ENCODE data around the gene TRABD2B.

TRABD2B gene

DNA sequence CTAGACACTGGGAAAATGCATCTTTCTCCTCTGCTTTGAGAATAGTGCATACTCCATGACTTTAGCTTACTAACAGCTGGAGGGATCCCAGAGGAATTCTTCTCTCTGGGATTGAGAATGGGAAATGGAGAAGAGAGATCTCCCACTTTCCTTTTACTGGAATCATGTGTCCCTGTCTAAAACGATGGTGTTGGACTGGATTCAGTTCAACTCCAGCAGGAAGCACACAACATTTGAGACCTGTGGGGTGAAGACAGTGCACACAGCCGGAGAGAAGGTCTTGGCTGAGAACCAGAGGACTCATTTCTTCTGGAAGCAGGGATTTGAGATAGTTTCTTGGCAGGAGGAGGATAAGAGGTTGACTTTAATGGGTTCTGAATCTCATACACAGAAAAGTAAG is 58.7 kb downstream of the TRABD2B start:
- H3K9me3 ChIP-seq (replicated peaks in 1 of 11): no peaks in the 10 kb centered on the region; a peak in 1 of 22 replicates
- no peaks in the 10 kb centered on the region for H3K4me1 ChIP-seq
- no peaks in the 10 kb centered on the region for H3K27me3 ChIP-seq
- no peak for TF ChIP-seq Cebpa-rat (IDR thresholded peaks at IDR 0.05)
- H4K20me1 ChIP-seq: no peaks in the 10 kb centered on the region
- H3K4me3 ChIP-seq: no peak overlapping the region
- no peaks in the 10 kb centered on the region for H3K36me3 ChIP-seq
- no peak overlapping the region for H3K9ac ChIP-seq
- H3K4me2 ChIP-seq: no peak overlapping the region
- no peak overlapping the region for H3K27ac ChIP-seq

DNA sequence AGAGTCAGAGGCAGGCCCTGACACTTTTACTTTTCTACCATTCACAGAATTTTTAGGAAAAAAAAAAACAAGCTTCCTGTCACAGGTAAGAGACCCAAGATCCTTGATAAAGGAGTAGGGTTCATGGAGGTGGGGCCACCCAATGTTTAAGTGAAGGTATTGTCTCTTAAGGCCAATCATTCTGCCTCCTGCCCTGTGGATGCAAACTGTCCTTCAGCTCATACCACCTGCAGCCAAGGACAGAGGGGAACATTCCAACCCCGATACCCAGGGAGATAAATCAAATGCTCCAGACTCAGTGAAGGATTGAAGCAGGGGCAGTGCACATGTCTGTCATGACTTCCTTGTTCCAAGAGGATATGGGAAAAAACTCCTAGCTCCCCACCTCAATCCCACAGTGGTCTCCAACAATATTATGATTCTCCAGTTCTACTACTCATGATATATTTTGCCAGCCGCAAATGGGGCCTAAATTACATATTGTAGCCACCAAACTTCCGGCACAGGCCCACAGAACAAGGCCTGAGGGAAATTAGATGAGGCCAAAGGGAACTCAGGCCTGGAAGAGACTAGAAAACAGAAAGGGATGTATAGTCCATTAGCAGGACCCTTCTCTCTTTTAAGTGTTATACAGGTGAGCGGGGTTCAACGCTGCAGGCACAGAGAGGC is 59.5 kb downstream of the TRABD2B start:
- Histone ChIP-seq H3K4me3 (no peak overlapping the region), H3K36me3 (no peaks in the 10 kb centered on the region), H3K4me1 (no peaks in the 10 kb centered on the region), H3K4me2 (no peak overlapping the region), H3K27ac (no peak overlapping the region), H3K9ac (no peak overlapping the region), H3K9me3 (replicated peaks in 1 of 11) (no peaks in the 10 kb centered on the region; a peak in 1 of 22 replicates), H3K27me3 (no peaks in the 10 kb centered on the region), H4K20me1 (no peaks in the 10 kb centered on the region)
- TF ChIP-seq Cebpa-rat (IDR thresholded peaks at IDR 0.05): no peak

DNA sequence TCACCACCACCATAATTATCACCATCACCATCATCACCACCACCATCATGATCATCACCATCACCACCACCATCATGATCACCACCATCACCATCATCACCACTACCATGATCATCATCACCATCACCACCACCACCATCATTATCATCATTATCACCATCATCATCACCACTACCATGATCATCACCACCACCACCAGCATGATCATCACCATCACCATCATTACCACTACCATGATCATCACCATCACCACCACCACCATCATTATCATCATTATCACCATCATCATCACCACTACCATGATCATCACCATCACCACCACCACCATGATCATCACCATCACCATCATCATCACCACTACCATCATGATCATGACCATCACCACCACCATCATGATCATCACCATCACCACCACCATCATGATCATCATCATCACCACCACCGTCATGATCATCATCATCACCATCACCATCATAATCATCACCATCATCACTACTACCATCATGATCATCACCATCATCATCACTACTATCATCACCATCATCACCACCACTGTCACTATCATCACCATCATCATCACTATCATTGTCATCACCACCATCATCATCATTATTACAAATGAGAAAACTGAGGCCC is 60.2 kb downstream of the TRABD2B start:
- no peak overlapping the region for H3K27ac ChIP-seq
- no peaks in the 10 kb centered on the region for H3K36me3 ChIP-seq
- no peak overlapping the region for H3K4me3 ChIP-seq
- no peaks in the 10 kb centered on the region for H3K4me1 ChIP-seq
- no peaks in the 10 kb centered on the region for H4K20me1 ChIP-seq
- H3K9ac ChIP-seq: no peak overlapping the region
- TF ChIP-seq Cebpa-rat (IDR thresholded peaks at IDR 0.05): no peak
- H3K4me2 ChIP-seq: no peak overlapping the region
- no peaks in the 10 kb centered on the region; a peak in 1 of 22 replicates for H3K9me3 ChIP-seq (replicated peaks in 1 of 11)
- H3K27me3 ChIP-seq: no peaks in the 10 kb centered on the region

DNA sequence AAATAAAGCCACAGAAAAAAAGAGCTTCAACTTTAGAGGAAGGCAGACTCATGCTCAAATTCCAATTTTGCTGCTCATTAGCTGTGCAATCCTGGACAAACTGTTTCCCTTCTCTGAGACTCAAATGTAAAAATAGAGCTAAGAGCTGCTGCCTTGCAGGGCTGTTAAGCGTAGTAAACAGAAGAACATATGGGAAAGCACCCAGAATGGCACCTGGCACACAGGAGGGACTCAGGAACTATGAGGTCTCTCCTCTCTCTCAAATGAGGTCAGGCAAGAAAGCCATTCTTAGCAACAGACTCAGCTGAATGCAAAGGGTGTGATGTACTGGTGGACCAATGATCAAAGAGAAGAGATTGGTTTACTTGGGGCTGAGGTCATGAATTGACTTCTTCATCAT is 61.3 kb downstream of the TRABD2B start:
- Histone ChIP-seq H3K4me2 (no peak overlapping the region), H3K27ac (no peak overlapping the region), H3K36me3 (no peaks in the 10 kb centered on the region), H3K4me3 (no peak overlapping the region), H3K9me3 (replicated peaks in 1 of 11) (no peaks in the 10 kb centered on the region; a peak in 1 of 22 replicates), H3K27me3 (no peaks in the 10 kb centered on the region), H3K9ac (no peak overlapping the region), H3K4me1 (no peaks in the 10 kb centered on the region), H4K20me1 (no peaks in the 10 kb centered on the region)
- no peak for TF ChIP-seq Cebpa-rat (IDR thresholded peaks at IDR 0.05)

DNA sequence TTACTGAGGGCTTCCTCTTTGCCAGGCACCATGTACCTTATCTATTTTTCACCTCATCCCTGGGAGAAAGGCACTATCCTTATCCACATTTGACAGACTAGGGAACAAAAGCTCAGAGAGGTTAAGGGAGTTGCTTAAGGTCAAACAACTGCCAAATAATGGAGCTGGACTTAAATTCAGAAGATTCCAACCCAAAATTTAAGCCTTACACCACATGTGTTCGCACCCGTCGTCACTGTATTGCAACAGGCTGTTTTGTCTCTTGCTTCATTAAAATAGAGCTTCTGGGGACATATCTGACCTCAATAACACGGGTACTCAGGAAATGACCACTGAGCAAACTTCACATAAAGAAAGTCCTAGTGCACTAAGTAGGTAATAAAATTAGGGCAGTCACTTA is 62.0 kb downstream of the TRABD2B start:
- no peak for TF ChIP-seq Cebpa-rat (IDR thresholded peaks at IDR 0.05)
- Histone ChIP-seq H3K4me1 (no peaks in the 10 kb centered on the region), H3K4me2 (no peak overlapping the region), H3K36me3 (no peaks in the 10 kb centered on the region), H4K20me1 (no peaks in the 10 kb centered on the region), H3K9me3 (replicated peaks in 1 of 11) (no peaks in the 10 kb centered on the region; a peak in 1 of 22 replicates), H3K9ac (no peak overlapping the region), H3K4me3 (no peak overlapping the region), H3K27me3 (no peaks in the 10 kb centered on the region), H3K27ac (no peak overlapping the region)

DNA sequence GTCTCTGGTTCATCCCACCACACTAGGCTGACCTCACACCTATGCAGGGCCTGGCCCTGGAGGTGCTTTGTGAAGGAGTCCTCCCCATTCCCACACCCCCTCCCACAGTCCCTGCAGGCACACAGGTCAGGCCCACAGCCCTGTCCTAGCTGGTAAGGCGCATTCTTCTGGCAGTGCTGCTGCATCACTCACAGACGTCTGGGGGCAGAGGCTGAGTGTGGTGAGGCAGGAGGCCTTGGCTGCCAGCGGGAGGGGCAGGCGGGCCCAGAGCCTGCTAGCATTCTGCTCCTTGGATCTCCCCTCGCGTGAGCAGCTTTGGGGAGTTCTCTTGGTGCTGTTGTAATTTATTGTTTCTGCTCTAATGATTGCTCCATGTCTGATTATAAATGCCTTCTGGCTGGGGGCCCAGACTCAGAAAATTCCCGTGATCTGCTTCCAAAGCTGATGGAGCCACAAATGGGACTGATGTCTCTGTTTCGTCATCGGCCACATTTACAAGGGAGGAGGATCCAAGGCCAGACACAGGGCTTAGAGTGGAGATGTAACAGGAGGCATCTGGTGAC is 62.9 kb downstream of the TRABD2B start:
- no peak for TF ChIP-seq Cebpa-rat (IDR thresholded peaks at IDR 0.05)
- Histone ChIP-seq H3K4me2 (no peak overlapping the region), H3K4me3 (no peak overlapping the region), H4K20me1 (no peaks in the 10 kb centered on the region), H3K36me3 (no peaks in the 10 kb centered on the region), H3K9me3 (replicated peaks in 1 of 11) (no peaks in the 10 kb centered on the region; a peak in 1 of 22 replicates), H3K27me3 (no peaks in the 10 kb centered on the region), H3K27ac (no peak overlapping the region), H3K9ac (no peak overlapping the region), H3K4me1 (no peaks in the 10 kb centered on the region)

DNA sequence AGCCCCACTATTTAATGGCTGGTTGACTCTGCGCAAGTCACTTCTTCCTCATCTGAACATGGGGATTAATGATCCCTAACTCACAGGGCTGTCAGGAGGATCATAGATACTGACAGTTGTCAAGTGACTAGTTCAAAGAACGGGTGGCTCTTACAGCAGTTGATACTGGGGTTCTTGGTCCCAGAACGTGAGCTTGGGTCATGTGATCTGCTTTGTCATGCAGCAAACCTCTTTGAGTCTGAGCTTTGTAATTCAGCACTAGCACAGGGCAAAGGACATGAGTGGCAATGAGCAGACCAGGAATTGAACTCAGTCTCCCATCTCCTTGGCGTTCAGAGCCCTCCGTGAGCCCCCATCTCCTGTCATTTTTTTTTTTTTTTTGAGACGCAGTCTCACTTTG is 64.4 kb downstream of the TRABD2B start:
- H3K9me3 ChIP-seq (replicated peaks in 1 of 11): no peaks in the 10 kb centered on the region; a peak in 1 of 22 replicates
- no peak overlapping the region for H3K4me3 ChIP-seq
- no peak overlapping the region for H3K4me2 ChIP-seq
- H3K36me3 ChIP-seq: no peaks in the 10 kb centered on the region
- H4K20me1 ChIP-seq: no peaks in the 10 kb centered on the region
- no peak overlapping the region for H3K9ac ChIP-seq
- H3K4me1 ChIP-seq: no peaks in the 10 kb centered on the region
- H3K27ac ChIP-seq: no peak overlapping the region
- no peaks in the 10 kb centered on the region for H3K27me3 ChIP-seq
- no peak for TF ChIP-seq Cebpa-rat (IDR thresholded peaks at IDR 0.05)

DNA sequence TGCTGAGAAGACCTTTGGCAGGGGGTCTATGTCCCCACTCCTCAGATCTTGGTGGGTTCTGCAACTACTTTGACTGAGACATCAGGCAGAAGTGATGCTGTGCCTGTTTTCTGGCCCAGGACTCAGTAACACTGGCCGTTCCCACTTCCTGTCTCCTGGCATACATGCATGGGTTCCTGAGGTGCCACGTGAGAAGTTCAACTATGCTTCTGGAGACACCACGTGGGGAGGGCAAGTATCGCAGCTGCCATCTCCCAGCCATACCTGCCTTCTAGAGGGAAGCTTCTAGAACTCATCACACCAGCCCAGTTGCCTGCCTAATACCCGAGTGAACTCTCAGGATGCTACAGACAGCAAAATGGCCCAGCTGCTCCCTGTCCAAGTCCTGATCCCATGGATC is 65.8 kb downstream of the TRABD2B start:
- no peak for TF ChIP-seq Cebpa-rat (IDR thresholded peaks at IDR 0.05)
- Histone ChIP-seq H3K36me3 (no peaks in the 10 kb centered on the region), H3K27me3 (no peaks in the 10 kb centered on the region), H3K9ac (no peak overlapping the region), H3K4me1 (no peaks in the 10 kb centered on the region), H3K4me2 (no peak overlapping the region), H3K27ac (no peak overlapping the region), H4K20me1 (no peaks in the 10 kb centered on the region), H3K9me3 (replicated peaks in 1 of 11) (no peaks in the 10 kb centered on the region), H3K4me3 (no peak overlapping the region)

DNA sequence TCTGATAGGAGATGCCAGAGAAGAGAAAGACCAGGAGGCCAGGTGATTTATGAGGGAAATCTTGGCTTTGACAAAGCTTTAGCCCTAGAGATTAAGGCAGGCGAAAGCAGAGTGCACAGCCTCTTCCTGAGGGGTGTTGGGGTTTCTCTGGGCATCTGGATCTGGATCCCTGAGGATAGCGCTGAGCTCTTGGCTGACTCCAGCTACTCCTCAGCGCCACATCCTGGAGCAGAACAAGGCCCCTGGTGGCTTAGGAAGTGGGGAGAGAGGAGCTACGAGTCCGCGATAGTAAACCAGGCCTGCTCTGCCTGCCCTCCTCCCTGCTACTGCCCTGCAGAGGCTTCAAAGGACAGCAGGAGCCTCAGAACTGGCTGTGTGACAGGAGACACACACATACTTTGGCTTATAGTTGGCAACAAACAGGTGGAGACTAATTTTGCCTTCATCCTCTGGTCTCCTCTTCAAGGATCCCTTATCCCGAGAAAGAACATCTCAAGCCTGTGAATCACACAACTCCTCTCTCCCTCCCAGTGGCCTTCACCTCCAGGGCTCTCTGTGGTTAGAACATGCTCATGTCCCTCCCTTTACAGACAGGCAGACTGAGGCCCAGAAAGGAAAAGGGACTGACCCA is 66.9 kb downstream of the TRABD2B start:
- H3K9ac ChIP-seq: no peak overlapping the region
- H3K36me3 ChIP-seq: no peaks in the 10 kb centered on the region
- no peak overlapping the region for H3K4me3 ChIP-seq
- H3K27me3 ChIP-seq: no peaks in the 10 kb centered on the region
- H4K20me1 ChIP-seq: no peaks in the 10 kb centered on the region
- no peak overlapping the region for H3K27ac ChIP-seq
- H3K9me3 ChIP-seq (replicated peaks in 1 of 11): no peaks in the 10 kb centered on the region
- no peak overlapping the region for H3K4me2 ChIP-seq
- no peak for TF ChIP-seq Cebpa-rat (IDR thresholded peaks at IDR 0.05)
- no peaks in the 10 kb centered on the region for H3K4me1 ChIP-seq
